Uterus (tissue), 2 donors: ENCODE measurements around the gene COL4A2.

Experiments
- POLR2A ChIP-seq, 2 donors: fragments of 450-650 bp; IDR thresholded peaks; one replicate each; pipeline ENCODE4 v1.6.1; 2016; ENCODE audit warnings: antibody characterized with exemption in 2 of 2, mild to moderate bottlenecking in 1 of 2, moderate library complexity in 1 of 2
- TF ChIP-seq, protein P1 (sequence below), 4 experiments: fragments of 200-600 bp in 2 of 4; fragments of 450-650 bp in 2 of 4; sonication (generic) in 2 of 4; IDR thresholded peaks; one replicate each; pipeline ENCODE4 v1.5.1; 2016 to 2019; ENCODE audit warnings: antibody characterized with exemption in 4 of 4, mild to moderate bottlenecking in 2 of 4, moderate library complexity in 1 of 4

DNA sequence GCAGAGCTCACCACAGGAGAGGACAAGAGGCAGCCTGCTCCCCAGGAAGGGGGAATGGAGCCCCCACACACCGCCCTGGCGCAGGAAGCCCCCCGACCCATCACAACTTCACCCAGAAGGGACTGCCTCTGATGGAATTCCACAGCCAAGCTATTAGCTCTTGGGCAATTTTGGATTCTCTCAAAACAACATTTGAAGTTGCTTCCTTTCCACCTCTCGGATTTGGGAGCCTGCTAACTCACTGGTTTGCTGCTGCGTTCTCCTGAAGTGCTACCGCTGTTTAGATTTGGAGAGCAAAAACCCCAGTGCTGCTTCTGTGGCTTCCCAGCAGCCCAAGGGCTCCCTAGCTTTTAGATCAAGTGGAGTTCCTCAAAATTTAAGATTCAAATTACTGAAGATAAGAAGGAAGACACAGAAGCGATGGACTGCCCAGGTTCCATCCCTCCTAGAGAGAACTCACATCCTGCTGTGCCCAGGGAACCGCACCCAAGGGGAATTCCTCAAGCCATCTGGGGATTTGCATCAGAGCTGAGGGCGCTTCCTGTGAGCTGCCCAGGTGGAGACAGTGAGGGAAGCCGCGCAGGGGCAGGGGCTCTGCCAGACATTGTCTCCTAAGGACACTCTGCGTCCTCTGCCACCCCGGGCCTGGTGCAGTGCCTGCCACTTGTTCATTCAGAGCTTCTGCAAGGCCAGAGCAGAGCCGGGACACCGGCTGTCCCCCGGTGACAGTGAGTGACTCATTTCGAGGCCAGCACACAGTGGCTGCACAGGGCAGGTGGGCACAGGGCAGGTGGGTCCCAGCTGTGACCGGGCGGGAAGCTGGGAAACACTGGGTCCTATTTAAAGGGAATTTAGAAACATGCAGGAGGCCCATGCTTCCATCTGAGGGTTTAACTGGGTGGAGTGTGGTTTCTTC lies 45.7 kb upstream of the COL4A2 start:
- TF ChIP-seq, protein P1, sequence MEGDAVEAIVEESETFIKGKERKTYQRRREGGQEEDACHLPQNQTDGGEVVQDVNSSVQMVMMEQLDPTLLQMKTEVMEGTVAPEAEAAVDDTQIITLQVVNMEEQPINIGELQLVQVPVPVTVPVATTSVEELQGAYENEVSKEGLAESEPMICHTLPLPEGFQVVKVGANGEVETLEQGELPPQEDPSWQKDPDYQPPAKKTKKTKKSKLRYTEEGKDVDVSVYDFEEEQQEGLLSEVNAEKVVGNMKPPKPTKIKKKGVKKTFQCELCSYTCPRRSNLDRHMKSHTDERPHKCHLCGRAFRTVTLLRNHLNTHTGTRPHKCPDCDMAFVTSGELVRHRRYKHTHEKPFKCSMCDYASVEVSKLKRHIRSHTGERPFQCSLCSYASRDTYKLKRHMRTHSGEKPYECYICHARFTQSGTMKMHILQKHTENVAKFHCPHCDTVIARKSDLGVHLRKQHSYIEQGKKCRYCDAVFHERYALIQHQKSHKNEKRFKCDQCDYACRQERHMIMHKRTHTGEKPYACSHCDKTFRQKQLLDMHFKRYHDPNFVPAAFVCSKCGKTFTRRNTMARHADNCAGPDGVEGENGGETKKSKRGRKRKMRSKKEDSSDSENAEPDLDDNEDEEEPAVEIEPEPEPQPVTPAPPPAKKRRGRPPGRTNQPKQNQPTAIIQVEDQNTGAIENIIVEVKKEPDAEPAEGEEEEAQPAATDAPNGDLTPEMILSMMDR (IDR thresholded peaks at IDR 0.05), result no peak
- no peak for TF ChIP-seq POLR2A (IDR thresholded peaks at IDR 0.05)
